Measurements from ENCODE around the gene FAM153A.
"Not testable (repeated sequence)": the region's sequence is repeated elsewhere in the genome, so short reads cannot be mapped to it uniquely, and the experiment has no call there.

GRCh38 chr5:177719989-177720388, 62.7 kb downstream of the FAM153A start:
- not testable (repeated sequence) for TF ChIP-seq TAF1 (IDR thresholded peaks at IDR 0.05; ENCODE audit: low read depth, low read length); MAFK (IDR thresholded peaks at IDR 0.05; ENCODE audit: low read depth, low read length); CTCF (IDR thresholded peaks at IDR 0.05; ENCODE audit: control extremely low read depth in 1 of 3, insufficient read depth in 1 of 3, low read depth in 1 of 3, low read length in 3 of 3)
